GM21447 (cell line): ENCODE results near the gene PSME1.

ENCODE experiments used
- ATAC-seq: cut with Tn5 transposase; IDR thresholded peaks from one replicate; pipeline ENCODE4 v1.9.1; 2021; ENCODE audit not compliant: unreplicated experiment

The PSME1 gene

GRCh38 chr14:24135834-24136683 is at the start of gene PSME1:
Gene PSME1, plus strand, starts transcription at chr14:24136194. Its CDS starts 69 bp downstream, at chr14:24136263.
- ATAC-seq = peak; percentile 82

- ATAC-seq = no peak
Observed at GRCh38 chr14:24087004-24087403, 49.0 kb upstream of the PSME1 start.

- ATAC-seq = no peak
Observed at GRCh38 chr14:24088095-24088494, 47.9 kb upstream of the PSME1 start.

GRCh38 chr14:24089890-24090289 is 46.1 kb upstream of the PSME1 start:
- ATAC-seq = no peak

GRCh38 chr14:24092110-24092504 is 43.9 kb upstream of the PSME1 start:
- ATAC-seq = no peak

- ATAC-seq = no peak
Observed at GRCh38 chr14:24092505-24093206, 43.3 kb upstream of the PSME1 start.

GRCh38 chr14:24093207-24093900 is 42.6 kb upstream of the PSME1 start:
- no peak for ATAC-seq

- ATAC-seq = peak; percentile 46
Observed at GRCh38 chr14:24093901-24094840, 41.8 kb upstream of the PSME1 start, which contains the start of gene PCK2. Gene PCK2, plus strand, starts transcription at chr14:24094311. Its CDS starts 95 bp downstream, at chr14:24094406.

GRCh38 chr14:24094841-24095270 is 41.1 kb upstream of the PSME1 start:
- ATAC-seq = peak; percentile 3

- ATAC-seq = peak; percentile 68
Observed at GRCh38 chr14:24095271-24096068, 40.5 kb upstream of the PSME1 start.

GRCh38 chr14:24096545-24097181 is 39.3 kb upstream of the PSME1 start:
- no peak for ATAC-seq

- ATAC-seq = no peak
Observed at GRCh38 chr14:24098229-24098926, 37.6 kb upstream of the PSME1 start.

GRCh38 chr14:24098927-24099813 is 36.8 kb upstream of the PSME1 start:
- ATAC-seq = no peak

- no peak for ATAC-seq
Observed at GRCh38 chr14:24100197-24100981, 35.6 kb upstream of the PSME1 start.

GRCh38 chr14:24100982-24101494 is 35.0 kb upstream of the PSME1 start:
- ATAC-seq = no peak

- no peak for ATAC-seq
Observed at GRCh38 chr14:24102357-24103048, 33.5 kb upstream of the PSME1 start.
